GM23248 (cell line): Measurements from ENCODE around the gene LRP6. TPM values are rescaled to one million over a fixed set of nuclear protein-coding genes. Genes with fewer than 3 reads are reported as not detected.

Experiments
- DNase-seq: peaks from one replicate; pipeline ENCODE4 v3.0.0-alpha.2; 2015
- H2AFZ ChIP-seq: fragments of 200-600 bp; sonication (generic); 2 replicates; pipeline ENCODE4 v1.6.1; 2016; ENCODE audit warnings: antibody characterized with exemption
- H3F3A ChIP-seq: fragments of 200-600 bp; sonication (generic); 2 replicates; pipeline ENCODE4 v1.6.1; 2016; ENCODE audit warnings: mild to moderate bottlenecking, antibody characterized with exemption, mixed run types; ENCODE audit not compliant: insufficient read depth
- H3K27ac ChIP-seq: fragments of 200-600 bp; sonication (generic); 2 replicates; pipeline ENCODE4 v1.5.1; 2016; ENCODE audit warnings: mild to moderate bottlenecking
- H3K27me3 ChIP-seq: fragments of 200-600 bp; sonication (generic); replicated peaks from 2 replicates; pipeline ENCODE4 v1.6.1; 2016; ENCODE audit warnings: mild to moderate bottlenecking; ENCODE audit not compliant: insufficient read depth
- H3K36me3 ChIP-seq: fragments of 200-600 bp; sonication (generic); 2 replicates; pipeline ENCODE4 v1.6.1; 2016; ENCODE audit warnings: low read depth, mild to moderate bottlenecking
- H3K4me1 ChIP-seq: fragments of 200-600 bp; sonication (generic); 2 replicates; pipeline ENCODE4 v1.6.1; 2016; ENCODE audit warnings: mild to moderate bottlenecking; ENCODE audit not compliant: insufficient read depth
- H3K4me2 ChIP-seq: fragments of 200-600 bp; sonication (generic); one replicate; pipeline ENCODE4 v1.6.1; 2016; ENCODE audit warnings: mild to moderate bottlenecking; ENCODE audit not compliant: unreplicated experiment
- H3K4me3 ChIP-seq: fragments of 200-600 bp; sonication (generic); 2 replicates; pipeline ENCODE4 v1.5.1; 2016; ENCODE audit warnings: mild to moderate bottlenecking
- H3K79me2 ChIP-seq: fragments of 200-600 bp; sonication (generic); 2 replicates; pipeline ENCODE4 v1.6.1; 2016; ENCODE audit warnings: mild to moderate bottlenecking; ENCODE audit not compliant: insufficient read depth
- H3K9ac ChIP-seq: fragments of 200-600 bp; sonication (generic); 2 replicates; pipeline ENCODE4 v1.6.1; 2016; ENCODE audit warnings: mild to moderate bottlenecking
- H3K9me2 ChIP-seq: fragments of 200-600 bp; sonication (generic); 2 replicates; pipeline ENCODE4 v1.6.1; 2016; ENCODE audit warnings: mixed run types, mild to moderate bottlenecking, moderate library complexity; ENCODE audit not compliant: insufficient read depth
- H3K9me3 ChIP-seq: fragments of 200-600 bp; sonication (generic); one replicate; pipeline ENCODE4 v1.6.1; 2017; ENCODE audit warnings: low read depth
- H4K20me1 ChIP-seq: fragments of 200-600 bp; sonication (generic); 2 replicates; pipeline ENCODE4 v1.6.0; 2016; ENCODE audit not compliant: insufficient read depth
- EZH2 ChIP-seq: fragments of 200-600 bp; sonication (generic); IDR thresholded peaks from 2 replicates; pipeline ENCODE4 v1.6.1; 2018; ENCODE audit warnings: antibody characterized with exemption, mild to moderate bottlenecking; ENCODE audit not compliant: insufficient read depth, poor library complexity, severe bottlenecking
- EZH2phosphoT487 ChIP-seq: fragments of 200-600 bp; sonication (generic); IDR thresholded peaks from 2 replicates; pipeline ENCODE4 v1.6.1; 2018; ENCODE audit warnings: antibody characterized with exemption, moderate library complexity, mild to moderate bottlenecking, low read depth; ENCODE audit not compliant: insufficient read depth
- WGBS, 2 experiments: methylation state at CpG; one replicate each; pipeline ENCODE4 v1.1.6; 2015 to 2017; ENCODE audit warnings: low lambda C conversion rate in 2 of 2, low coverage in 1 of 2; ENCODE audit errors: missing lambda C conversion rate in 2 of 2; 5-methylcytosine and 5-hydroxymethylcytosine counted together
- in situ Hi-C: fragments of 300-500 bp; cut with MboI; formaldehyde crosslinking; loops from 2 replicates; pipeline ENCODE4 v1.15.0; 2020
- polyA plus RNA-seq: library from polyadenylated mRNA; unstranded; fragments of >200 nt; fragmentation: Nextera tagmentation; extraction: Ambion mirVana; gene quantifications from 2 replicates; pipeline ENCODE4 v1.2.1, GENCODE V29; 2016
- total RNA-seq: library from RNA; depleted of rRNA; stranded (reverse); fragments of >200 nt; shearing (Covaris generic); gene quantifications from 2 replicates; pipeline ENCODE4 v1.2.3, GENCODE V29; 2014

Gene LRP6
- total and polyA plus RNA-seq, 2 experiments from 2014 or later, result 10.3 to 20.1 TPM

DNA sequence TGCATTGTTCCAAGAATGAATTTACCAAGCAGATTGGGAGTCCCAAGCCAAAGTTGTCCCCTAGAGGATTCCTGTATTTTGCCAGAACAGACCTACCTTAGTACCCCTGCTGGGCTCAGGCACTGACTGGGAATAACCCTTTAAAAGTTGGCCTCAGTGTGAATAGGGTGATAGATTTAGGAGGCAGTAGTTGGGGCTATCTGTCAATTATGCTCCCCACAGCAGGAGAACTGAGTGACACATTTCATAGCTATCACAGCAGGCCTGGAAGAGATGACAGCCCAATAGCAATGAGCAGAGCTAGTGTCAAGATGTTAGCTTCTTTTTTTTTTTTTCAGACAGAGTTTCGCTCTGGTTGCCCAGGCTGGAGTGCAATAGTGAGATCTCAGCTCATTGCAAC lies 14.3 kb upstream of the LRP6 start:
- peaks cover 15% of the 10 kb centered on the region for H3K4me1 ChIP-seq
- H3K36me3 ChIP-seq, result no peaks in the 10 kb centered on the region
- no peaks in the 10 kb centered on the region for H3K27me3 ChIP-seq
- H3K9ac ChIP-seq, result no peak overlapping the region
- no peak overlapping the region for H3K4me3 ChIP-seq
- H3K4me2 ChIP-seq, result no peak overlapping the region
- H3K27ac ChIP-seq, result no peak overlapping the region
- H3K79me2 ChIP-seq, result no peaks in the 10 kb centered on the region
- H3K9me2 ChIP-seq, result no peaks in the 10 kb centered on the region
- in situ Hi-C loops, result no loop called here
- no peaks in the 10 kb centered on the region for H3K9me3 ChIP-seq
- no peaks in the 10 kb centered on the region for H4K20me1 ChIP-seq
- H2AFZ ChIP-seq, result no peak overlapping the region
- no peak for TF ChIP-seq EZH2phosphoT487
- TF ChIP-seq EZH2, result no peak
- peaks cover 24% of the 10 kb centered on the region for H3F3A ChIP-seq
- no peak for DNase-seq
- WGBS, 2 experiments, result 85 to 100% methylated on average over 1 of the region's 1 CpG

DNA sequence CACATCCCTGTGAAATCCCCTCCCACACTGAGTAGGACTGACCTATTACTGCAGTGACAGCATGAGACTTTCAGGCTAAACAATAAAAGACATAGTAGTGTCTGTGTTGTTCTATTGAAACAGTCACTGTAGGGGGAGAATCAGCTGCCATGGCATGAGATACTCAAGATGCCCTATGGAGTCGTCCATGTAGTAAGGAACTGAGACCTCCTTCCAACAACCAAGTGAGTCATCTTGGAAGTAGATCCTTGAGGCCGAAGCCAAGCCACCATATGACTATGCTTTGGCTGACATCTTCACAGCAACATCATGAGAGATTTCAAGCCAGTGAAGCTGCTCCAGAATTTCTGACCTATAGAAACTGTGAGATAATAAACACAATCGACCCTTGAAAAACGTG lies 12.1 kb upstream of the LRP6 start:
- H3K27ac ChIP-seq, result no peak overlapping the region
- TF ChIP-seq EZH2phosphoT487 (no peak), EZH2 (no peak)
- H3K4me3 ChIP-seq, result no peak overlapping the region
- H3K9me2 ChIP-seq, result no peaks in the 10 kb centered on the region
- 5 to 6% methylated on average over 4 of the region's 4 CpGs for WGBS, 2 experiments
- peaks cover 15% of the 10 kb centered on the region for H3K4me1 ChIP-seq
- DNase-seq, result peak; percentile 83
- H3K27me3 ChIP-seq, result no peaks in the 10 kb centered on the region
- no peaks in the 10 kb centered on the region for H3K79me2 ChIP-seq
- H2AFZ ChIP-seq, result no peak overlapping the region
- no peaks in the 10 kb centered on the region for H3K9me3 ChIP-seq
- H3K4me2 ChIP-seq, result no peak overlapping the region
- H4K20me1 ChIP-seq, result no peaks in the 10 kb centered on the region
- in situ Hi-C loops, result no loop called here
- H3K9ac ChIP-seq, result no peak overlapping the region
- H3F3A ChIP-seq, result peaks cover 24% of the 10 kb centered on the region
- H3K36me3 ChIP-seq, result no peaks in the 10 kb centered on the region

DNA sequence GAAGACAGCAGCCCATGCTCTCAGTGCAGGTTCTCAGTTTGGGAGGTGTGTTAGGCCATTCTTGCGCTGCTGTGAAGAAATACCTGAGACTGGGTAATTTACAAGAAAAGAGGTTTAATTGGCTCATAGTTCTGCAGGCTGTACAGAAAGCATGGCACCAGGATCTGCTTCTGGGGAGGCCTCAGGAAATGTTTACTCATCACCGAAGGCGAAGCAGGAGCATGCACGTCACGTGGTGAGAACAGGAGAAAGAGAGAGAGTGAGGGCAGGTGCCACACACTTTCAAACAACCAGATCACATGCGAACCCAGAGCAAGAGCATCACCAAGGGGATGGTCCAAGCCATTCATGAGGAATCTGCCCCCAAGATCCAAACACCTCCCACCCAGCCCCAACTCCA lies 9.0 kb upstream of the LRP6 start:
- Histone ChIP-seq H3K79me2 (no peaks in the 10 kb centered on the region), H3K27ac (no peak overlapping the region), H3K27me3 (no peaks in the 10 kb centered on the region), H3K4me3 (no peak overlapping the region), H3F3A (peaks cover 21% of the 10 kb centered on the region), H3K36me3 (no peaks in the 10 kb centered on the region), H2AFZ (no peak overlapping the region), H3K4me1 (peaks cover 16% of the 10 kb centered on the region), H3K9ac (no peak overlapping the region), H3K4me2 (no peak overlapping the region), H3K9me3 (no peaks in the 10 kb centered on the region), H4K20me1 (no peaks in the 10 kb centered on the region), H3K9me2 (no peaks in the 10 kb centered on the region)
- DNase-seq, result no peak
- TF ChIP-seq EZH2 (no peak), EZH2phosphoT487 (no peak)
- in situ Hi-C loops, result no loop called here
- WGBS, 2 experiments, result 94 to 100% methylated on average over 6 of the region's 6 CpGs

DNA sequence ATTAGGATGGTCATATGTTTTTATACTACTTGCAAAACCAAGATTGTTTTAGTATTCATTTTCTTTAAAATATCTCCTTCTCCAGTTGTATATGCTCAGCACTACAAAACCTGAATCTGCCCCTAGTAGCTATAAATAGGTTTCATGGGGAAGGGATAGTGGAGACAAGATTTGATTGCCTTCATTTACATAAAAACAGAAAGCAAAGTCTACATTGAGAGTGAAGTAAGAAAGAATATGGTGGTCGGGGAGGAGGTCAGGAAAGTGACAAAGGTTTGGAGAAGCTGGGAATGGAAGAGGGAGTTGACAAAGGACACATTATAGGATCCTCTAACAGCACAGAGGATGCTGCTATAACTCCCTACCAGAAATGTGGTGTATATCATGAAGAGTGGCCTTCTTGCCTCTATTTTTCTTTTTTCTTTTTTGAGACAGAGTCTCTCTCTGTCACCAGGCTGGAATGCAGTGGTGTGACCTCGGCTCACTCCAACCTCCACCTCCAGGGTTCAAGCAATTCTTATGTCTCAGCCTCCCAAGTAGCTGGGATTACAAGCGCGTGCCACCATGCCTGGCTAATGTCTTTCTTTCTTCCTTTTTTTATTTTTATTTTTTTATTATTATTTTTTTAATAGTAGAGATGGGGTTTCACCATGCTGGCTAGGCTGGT lies 6.6 kb upstream of the LRP6 start:
- H3K4me2 ChIP-seq, result peak overlapping the region; percentile 58
- H3K27me3 ChIP-seq, result no peaks in the 10 kb centered on the region
- peaks cover 16% of the 10 kb centered on the region for H3K4me1 ChIP-seq
- no peaks in the 10 kb centered on the region for H3K79me2 ChIP-seq
- 55 to 61% methylated on average over 4 of the region's 4 CpGs for WGBS, 2 experiments
- H2AFZ ChIP-seq, result peak overlapping the region; percentile 61
- peak; percentile 31 for DNase-seq
- TF ChIP-seq EZH2phosphoT487 (no peak), EZH2 (no peak)
- peak overlapping the region; percentile 74 for H3K27ac ChIP-seq
- peak overlapping the region; percentile 41 for H3K9ac ChIP-seq
- H3K36me3 ChIP-seq, result no peaks in the 10 kb centered on the region
- H4K20me1 ChIP-seq, result no peaks in the 10 kb centered on the region
- H3K9me2 ChIP-seq, result no peaks in the 10 kb centered on the region
- H3K9me3 ChIP-seq, result no peaks in the 10 kb centered on the region
- in situ Hi-C loops, result no loop called here
- 0 out of 2 replicates have a peak overlapping the region, but pooled peaks have one; percentile 23 for H3K4me3 ChIP-seq
- H3F3A ChIP-seq, result peaks cover 14% of the 10 kb centered on the region
